GM21717 (cell line): ENCODE data around the gene IQCM.

Experiments used
- ATAC-seq: cut with Tn5 transposase; IDR thresholded peaks from one replicate; pipeline ENCODE4 v1.9.1; 2021; ENCODE audit warnings: mild to moderate bottlenecking, moderate library complexity; ENCODE audit not compliant: unreplicated experiment

IQCM gene, protein sequence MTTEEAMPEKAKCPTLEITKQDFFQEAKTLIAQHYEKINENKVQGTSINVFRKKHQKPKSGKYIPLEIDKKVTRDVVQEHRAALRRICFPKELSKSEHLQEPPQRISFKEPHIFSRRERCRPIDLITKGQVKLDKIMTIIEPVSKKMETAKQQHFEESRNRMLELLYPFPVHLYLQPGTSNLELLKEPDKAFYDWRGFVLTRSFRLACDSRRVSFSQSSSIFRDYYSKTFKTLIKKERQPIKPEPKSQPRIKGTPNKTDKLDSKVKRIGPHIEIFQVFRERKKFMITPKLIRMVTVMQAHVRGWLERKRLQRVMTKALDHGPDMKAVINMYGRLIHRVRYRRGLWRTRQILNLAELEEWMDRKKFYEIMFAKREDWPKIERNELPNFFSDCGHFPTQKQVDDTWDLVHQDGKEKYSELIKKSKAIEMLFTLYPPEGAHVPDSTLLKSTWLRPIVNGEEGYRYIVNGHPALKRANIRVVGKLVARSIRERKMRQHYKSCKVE

DNA sequence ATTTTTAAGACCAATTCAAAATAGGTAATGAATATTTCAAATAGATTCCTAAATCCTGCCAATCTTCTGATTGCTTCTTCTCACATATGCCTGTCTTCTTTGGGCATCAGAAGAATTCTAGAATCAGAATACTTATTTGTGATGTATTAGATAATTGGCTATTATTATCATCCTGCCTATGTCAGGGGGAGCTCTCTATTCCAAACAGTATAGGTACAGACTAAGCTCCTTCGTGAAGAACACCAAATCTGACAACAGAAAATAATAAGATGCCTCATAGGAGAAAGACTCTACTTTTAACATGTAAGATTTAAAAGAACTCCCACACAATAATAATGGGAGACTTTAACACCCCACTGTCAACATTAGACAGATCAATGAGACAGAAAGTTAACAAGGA is at the start of gene IQCM:
Gene IQCM (minus strand): TSS at position 101 of the 400 bp plus-strand sequence. CDS start 73,152 bp downstream, outside the sequence.
- no peak for ATAC-seq

DNA sequence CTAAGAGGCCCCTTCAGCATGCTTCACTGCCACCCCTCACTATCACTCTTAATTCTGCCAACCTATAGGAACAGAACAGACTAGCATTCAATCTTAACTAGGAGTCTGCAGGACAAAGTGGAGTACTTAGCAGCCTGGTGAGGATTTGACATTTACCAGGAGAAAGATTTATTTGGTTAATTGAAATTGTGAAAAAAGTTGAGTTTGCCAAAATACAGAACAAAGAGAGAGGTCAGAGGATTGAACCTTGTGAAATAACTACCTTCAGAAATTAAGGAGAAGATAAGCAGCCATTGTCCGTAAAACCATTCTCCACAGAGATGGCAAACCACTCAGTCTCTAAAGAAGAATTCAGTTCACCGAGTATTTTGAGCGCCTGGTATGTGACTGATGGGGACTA is 41.8 kb upstream of the IQCM start:
- ATAC-seq: no peak

DNA sequence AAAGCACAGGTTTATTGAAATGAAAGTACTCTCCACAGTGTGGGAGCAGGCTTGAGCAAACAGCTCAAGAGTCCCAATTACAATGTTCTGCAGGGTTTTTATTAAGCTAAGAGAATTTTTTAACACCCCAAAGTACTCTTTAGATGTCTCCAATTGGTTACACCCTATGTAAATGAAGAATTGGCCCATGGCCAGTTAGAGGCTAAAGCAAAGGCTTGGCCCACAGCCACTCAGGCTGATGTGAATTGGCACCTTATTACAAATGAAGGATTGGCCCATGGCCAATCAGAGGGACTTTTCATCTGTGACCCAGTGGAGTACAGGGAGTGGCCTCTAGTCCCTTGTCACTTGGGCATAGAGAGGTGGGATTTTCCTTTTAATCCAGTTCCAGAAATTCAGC is 30.1 kb upstream of the IQCM start:
- ATAC-seq: no peak

DNA sequence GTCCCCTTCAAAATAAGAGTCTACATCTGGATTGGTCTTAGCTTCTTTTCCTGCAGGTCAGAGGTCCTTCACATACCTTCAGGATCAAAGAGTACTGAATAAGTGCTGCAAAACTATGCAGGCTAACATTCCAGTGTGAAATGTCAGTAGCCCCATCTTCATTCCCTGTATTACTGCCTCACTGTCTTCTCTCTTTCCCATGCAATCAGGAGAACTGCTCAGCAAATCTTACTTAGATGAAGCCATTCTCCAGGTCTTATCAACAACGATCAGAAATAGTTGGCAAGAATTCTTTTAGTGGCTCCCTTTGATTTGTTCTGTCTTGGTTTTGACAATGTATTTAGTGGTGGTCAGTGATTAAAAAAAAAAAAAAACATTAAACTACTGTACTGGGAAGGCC is 26.0 kb upstream of the IQCM start:
- ATAC-seq: no peak

DNA sequence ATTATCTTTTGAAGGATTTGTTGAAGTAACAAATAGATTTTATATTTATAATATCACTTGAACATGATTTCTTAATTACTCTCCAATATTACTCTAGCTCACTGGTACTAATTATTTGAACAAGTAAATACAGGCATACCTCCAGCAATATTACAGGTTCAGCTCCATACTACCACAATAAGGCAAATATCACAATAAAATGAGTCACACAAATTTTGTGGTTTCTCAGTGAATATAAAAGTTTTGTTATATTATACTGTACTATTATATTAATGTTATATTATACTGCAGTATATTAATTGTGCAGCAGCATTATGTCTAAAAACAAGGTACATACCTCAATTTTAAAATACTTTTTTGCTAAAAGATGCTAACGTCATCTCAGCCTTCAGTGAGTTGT is 22.4 kb upstream of the IQCM start:
- no peak for ATAC-seq

DNA sequence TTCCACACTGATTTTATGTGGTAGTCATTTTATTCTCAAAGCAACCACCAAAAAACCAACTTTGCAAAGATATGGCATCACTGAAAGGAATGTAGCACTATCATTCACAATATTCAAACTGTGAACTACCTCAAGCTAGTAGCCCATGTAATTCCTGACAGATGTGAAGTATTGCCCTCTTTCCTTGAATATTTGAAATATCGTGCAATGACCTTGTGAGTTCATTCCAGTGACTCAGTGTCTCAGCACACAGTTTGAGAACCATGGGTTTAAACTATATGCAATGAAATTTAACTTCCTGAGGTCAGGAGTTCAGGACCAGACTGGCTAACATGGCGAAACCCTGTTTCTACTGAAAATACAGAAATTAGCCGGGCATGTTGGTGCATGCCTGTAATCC is 20.9 kb upstream of the IQCM start:
- ATAC-seq: no peak

DNA sequence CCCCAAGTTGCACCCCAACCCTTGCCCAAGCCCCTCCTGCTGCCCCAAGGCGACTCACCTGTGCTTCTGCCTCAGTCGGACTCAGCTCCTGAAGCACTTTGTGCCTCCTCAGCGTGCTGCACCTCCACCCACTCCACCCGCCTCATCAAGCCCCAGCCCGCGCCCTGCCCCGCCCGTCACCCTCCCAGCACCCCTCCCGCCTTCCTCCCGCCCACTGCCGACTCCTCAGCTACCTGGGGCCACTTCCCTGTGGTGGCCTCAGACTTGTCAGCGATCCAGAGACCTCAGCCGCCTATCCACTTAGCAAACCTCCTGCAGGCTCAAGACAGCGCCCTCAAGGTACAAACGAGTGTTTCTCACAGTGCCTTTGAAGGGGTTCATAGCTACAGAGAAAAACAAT is 19.6 kb upstream of the IQCM start:
- no peak for ATAC-seq

DNA sequence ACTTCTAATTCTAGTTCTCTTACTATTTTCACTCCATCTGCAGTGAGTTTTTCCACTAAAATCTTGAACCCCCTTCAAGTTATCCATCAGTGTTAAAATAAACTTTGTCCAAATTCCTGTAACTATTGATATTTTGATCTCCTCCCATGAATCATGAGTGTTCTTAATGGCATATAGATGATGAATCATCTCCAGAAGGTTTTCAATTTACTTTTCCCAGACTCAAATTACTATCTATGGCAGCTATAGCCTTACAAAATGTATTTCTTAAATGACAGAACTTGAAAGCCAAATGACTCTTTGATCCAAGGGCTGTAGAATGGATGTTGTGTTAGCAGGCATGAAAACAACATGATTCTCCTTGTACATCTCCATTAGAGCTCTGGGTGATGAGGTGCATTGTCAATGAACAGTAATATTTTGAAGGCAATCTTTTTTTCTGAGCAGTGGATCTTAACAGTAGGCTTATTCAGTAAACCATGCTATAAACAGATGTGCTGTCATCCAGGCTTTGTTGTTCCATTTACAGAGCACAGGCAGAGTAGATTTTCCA is 16.1 kb upstream of the IQCM start:
- ATAC-seq: no peak

DNA sequence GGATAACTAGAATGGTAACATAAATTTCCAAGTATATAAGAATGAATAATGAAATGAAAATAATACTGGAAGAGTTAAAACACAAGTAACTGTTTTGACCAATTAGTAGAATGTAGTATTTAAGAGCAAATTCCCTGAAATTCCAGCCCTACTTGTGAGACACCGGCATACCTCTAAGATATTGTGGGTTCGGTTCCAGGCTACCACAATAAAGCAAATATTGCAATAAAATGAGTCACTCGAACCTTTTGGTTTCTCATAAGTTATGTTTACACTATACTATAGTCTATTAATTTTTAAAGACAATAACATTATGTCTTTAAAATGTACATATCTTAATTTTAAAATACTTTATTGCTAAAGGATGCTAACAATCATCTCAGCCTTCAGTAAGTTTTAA is 15.2 kb upstream of the IQCM start:
- no peak for ATAC-seq

DNA sequence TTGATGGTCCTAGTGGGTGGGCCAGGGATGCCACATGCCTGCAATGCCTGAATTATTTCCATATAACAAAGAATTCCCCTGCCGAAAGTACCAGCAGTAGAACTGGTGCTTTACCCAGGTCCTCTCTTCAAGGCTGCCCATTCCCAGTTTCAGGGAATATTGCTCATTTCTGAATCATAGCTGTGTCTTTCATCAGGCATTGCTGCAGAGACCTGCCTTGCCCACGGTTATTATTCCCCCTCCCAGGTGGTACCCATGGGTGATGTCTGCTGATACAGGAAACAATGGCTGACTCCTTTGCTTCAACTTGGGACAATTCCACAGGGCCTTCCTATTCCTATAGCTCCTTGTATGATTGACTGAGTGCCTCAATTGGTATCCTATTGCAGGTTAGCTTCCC is 9.7 kb upstream of the IQCM start:
- ATAC-seq: no peak

DNA sequence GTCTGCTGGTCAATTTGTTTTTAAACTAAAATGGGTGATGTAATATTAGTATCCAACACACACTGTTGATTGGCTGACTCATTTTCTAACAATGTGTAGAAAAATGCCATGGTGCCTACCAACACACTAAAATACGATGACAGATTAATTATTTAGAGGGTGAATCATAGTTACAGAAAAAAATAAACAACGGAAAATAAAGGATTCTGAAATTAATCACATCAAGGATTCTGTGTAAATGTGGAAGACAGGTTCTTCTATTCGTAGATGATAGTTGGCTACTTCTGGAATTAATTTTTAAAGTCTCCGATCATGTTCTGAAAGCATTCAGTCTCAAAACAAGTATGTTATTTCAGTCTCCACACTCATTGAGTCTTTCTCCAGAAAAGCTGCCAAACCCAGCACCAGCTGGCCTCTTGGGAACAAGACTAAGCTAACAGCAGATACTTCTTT is 8.2 kb upstream of the IQCM start:
- no peak for ATAC-seq

DNA sequence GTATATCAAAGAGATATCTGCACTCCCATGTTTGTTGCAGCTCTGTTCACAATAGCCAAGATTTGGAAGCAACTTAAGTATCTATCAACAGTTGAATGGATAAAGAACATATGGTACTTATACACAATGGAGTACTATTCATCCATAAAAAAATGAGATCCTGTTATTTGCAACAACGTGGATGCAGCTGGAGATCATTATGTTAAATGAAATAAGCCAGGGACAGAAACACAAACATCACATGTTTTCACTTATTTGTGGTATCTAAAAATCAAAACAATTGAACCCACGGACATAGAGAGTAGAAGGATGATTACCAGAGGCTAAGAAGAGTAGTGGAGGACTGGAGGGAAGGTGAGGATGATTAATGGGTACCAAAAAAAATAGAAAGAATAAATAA is 14.2 kb downstream of the IQCM start:
- ATAC-seq: no peak

DNA sequence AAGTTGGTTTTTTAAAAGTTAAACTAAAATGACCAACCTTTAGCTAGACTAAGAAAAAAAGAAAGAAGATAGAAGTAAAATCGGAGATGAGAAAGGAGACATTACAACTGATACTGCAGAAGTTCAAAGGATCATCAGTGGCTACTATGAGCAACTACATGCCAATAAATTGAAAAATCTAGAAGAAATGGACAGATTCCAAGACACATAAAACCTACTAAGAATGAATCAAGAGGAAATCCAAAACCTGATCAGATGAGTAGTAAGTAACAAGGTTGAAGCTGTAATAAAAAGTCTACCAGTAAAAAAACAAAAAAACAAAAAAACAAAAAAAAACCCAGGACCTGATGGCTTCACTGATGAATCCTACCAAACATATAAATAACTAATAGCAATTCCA is 16.1 kb downstream of the IQCM start:
- no peak for ATAC-seq

DNA sequence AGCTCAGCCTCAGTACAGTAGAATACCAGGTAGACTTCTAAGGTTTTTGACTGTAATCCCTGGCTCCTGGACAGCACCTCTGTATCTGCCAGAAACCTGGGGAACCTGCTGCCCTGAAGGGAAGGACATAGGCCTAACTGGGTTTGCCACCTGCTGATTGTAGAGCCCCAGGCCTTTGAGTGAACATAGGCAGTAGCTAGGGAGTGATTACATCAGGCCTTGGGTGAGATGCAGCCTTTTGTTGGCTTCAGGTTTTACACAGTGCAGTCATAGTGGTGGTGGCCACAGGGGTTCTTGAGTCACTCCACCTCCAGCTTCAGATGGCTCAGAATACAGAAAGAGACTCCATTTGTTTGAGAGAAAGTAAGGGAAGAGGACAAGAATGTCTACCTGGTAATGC is 19.3 kb downstream of the IQCM start:
- no peak for ATAC-seq

DNA sequence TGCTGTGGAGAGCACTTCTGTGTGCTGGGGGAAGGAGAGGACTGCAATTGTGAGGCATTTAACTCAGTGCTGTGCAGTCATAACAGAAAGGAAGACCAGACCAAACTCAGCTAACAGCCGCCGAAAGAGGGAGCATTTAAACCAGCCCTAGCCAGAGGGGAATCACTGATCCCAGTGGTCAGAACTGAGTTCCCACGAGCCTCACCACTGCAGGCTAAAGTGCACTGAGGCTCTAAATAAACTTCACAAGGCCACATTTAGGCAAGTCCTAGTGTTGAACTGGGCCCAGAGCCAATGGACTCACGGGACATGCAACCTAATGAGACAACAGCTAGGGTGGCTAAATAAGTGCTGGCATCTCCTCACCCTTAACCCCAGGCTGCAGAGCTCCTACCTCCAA is 20.4 kb downstream of the IQCM start:
- no peak for ATAC-seq

DNA sequence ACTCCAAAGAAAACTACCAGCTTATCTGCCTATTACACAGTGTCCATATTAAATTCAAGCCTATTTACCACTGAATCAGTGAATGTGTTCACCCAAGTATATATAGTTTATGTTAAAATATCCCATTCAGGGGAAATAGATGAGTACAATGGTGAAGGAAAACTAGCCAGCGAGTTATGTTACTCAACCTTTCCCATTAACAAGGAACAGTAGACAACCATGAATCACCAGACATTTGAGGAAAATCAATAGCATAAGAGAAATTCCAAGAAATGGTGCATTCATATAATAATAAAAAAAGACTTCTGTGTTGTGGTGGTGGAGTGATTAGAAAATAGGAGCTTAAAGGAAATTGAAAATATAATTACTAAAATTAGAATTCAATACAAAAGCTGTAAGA is 21.3 kb downstream of the IQCM start:
- ATAC-seq: no peak

DNA sequence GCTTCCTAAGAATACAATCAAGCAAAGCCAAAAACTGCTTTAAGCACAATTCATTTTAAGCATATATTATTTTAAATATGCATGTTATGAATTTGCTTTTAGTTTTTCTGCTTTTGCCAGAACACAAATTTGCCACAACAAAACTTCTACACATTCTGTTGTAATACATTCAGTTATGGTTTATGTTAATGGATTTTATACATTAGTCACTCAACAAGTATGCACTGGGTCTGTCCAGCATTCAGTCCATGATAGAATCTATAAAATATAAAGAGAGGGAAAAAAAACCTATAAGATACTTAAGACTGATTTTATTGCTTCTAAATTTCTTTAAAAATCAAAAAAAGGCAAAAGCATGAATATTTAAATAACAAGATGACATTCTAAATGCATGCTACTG is 22.2 kb downstream of the IQCM start:
- ATAC-seq: no peak

DNA sequence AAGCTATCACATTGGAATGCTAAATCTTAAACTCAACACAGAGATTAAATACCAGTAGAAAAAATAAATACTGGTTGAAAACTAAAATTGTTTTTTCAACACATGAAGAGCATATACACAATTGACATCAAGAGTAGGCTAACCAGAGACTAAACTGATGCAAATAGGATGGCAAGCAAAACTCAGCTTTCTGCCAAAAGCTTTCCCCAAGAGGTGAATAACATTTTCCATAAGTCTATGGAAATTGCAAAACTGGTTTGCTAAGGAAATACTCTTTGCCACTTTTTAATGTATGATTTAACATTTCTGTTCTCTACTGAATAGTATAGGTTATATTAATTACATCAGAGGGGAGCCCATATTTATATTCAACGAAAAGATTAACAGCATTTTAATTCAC is 23.8 kb downstream of the IQCM start:
- no peak for ATAC-seq

DNA sequence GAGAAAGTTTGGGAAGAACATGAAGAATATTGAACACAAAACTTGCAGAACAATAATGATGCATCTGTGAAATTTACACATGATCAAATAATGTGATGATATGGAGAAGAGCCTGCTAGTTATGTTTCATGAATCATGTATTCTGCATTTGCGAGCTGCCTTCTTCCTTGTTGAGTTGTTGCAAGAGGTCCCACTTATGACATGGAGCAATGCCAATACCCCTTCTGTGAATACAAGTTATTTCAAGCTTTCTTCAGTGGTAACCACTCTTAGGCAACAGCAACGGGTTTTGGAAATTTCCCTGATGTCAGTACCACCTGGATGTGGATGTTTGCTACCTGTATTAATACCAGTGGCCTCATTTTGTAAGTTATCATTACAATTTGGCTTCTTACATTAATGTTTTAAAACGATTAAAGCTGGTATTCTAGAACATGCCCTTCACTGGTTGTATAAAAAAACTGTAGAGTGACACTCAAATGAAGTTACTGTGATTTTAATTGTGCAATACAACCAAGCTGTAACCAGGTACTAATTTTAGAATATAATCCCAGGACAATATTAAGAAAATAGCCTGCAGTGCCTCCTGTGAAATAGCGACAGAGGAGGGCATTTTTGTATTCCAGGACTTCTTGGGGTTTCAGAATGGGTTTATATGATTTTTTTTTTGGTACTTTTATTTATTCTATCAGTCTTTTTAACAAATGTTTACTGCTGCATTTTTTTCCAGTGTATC is 25.3 kb downstream of the IQCM start:
- ATAC-seq: no peak

DNA sequence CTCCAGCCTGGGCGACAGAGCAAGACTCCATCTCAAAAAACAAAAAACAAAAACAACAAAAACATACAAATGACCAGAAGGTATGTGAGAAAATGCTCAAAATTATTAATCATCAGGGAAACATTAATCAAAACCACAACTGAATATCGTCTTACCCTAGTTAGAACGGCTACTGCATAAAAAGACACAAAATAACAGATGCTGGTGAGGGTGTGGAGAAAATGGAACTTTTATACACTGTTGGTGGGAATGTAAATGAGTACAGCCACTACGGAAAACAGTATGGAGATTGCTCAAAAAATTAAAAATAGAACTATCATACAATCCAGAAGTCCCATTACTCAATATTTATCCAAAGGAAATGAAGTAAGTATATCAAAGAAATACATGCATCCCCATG is 27.3 kb downstream of the IQCM start:
- no peak for ATAC-seq

DNA sequence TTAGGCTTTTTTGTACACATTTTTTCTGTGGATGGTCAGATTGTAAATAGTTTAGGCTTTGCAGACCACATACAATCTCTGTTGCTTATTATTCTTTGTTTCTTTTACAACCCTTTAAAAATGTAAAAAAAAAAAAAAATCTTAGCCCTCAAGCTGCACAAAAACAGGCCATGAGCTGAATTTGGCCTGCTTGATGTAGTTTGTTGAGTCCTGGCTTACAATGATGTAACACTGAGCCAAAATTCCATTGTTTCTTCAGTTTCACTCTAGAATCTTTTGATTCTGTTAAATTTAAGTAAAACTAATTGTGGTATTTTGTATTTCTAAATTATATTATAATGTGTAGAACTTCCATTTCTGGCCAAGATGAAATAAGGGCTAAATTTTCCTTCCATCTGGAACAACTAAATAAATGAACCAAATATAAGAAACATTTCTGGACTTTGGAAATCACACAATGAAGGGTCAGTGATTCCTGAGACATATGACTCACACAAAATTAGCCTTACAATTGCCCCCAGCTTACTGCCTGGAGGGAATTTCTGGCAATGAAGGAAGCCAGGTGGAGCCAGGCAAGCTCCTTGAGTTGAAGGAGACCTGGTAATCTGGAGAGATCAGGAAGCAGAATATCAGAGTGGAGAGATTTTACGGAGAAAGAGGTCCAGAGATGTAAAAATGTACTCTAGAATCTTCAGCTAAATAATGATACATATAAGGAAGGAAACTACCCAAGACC is 29.8 kb downstream of the IQCM start:
- ATAC-seq: no peak
